Right forelimb (tissue), 1 donor: ENCODE measurements around the gene CTBP1.

ENCODE experiments used
- DNase-seq: peaks from one replicate; pipeline ENCODE4 v3.0.0-alpha.2; 2018

Gene CTBP1

DNA sequence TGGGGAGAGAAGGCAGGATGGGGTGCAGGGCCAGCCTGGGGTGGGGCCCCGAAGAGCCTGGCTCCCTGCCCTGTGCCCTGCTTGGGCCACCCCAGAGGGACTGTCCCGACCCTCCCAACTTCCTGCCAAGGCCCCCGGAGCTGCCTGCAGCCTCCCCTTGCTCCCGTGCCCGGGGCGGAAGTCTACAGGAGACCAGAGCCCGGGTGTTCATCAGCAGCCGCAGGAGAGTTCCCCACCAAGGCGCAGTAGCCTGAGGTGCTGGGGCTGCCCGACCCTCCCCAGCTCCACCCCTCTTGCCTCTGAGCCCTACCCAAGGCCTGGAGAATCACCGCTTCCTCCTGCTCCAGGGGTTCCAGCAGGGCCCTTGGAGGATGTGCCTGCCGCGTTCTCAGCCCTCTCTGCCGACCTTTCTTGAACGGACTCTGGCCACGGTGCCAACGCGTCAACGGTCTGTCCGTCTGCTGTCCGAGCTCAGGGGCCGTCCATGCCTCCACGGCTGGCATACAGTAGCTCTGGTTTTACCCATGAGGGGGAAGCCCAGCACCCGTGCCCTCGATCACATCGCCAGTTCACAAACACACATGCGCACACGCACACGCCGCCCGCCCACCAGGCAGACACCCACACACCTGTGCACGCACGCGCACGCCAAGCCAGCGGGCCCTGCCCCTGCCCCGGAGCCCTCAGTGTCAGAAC, 40.5 kb downstream of the CTBP1 start:
- peak; percentile 55 for DNase-seq

DNA sequence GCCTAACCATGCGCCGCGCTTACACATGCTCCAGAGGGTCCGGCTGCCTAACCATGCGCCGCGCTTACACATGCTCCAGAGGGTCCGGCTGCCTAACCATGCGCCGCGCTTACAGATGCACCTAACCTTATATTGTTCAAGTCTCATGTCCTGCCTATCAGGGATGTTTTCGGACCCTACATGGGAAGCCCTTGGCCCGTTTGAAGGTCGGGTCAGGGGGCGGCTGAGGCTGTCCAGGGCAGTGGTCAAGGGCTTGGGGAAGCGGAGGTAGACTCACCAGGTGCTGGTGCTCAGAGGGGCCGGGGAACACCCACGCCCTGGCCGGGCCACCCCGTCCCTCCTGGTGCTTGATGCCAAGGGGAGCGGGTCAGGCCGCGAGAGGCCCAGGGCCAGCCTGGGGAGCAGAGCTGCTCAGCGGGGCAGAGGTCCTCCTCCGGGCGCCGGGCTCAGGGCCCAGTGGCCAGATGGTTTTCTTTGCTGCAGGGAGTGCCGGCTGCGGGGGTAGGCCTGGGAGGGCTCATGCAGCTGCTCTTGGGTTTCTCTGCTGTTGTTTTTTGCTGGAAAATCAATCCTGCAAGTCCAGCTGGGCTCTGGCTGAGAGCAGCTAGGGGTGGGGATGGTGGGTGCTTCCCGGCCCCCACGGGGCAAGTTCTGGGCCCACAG, 41.2 kb downstream of the CTBP1 start:
- peak; percentile 82 for DNase-seq

DNA sequence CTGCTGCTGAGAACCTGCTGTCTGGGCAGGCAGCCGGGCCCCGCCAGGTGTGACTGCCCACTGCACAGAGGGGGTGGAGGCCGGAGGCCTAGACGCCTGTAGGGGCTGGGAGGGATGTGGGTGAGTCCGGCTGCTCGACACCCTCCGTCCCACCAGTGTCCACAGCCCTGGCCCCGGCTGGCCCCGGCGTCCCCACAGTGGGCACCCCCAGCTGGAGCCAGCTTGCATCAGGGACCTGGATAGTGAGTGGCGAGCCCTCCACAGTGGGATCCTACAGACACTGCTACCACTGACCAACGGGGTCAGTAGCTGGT, 41.8 kb downstream of the CTBP1 start:
- DNase-seq: peak; percentile 30

DNA sequence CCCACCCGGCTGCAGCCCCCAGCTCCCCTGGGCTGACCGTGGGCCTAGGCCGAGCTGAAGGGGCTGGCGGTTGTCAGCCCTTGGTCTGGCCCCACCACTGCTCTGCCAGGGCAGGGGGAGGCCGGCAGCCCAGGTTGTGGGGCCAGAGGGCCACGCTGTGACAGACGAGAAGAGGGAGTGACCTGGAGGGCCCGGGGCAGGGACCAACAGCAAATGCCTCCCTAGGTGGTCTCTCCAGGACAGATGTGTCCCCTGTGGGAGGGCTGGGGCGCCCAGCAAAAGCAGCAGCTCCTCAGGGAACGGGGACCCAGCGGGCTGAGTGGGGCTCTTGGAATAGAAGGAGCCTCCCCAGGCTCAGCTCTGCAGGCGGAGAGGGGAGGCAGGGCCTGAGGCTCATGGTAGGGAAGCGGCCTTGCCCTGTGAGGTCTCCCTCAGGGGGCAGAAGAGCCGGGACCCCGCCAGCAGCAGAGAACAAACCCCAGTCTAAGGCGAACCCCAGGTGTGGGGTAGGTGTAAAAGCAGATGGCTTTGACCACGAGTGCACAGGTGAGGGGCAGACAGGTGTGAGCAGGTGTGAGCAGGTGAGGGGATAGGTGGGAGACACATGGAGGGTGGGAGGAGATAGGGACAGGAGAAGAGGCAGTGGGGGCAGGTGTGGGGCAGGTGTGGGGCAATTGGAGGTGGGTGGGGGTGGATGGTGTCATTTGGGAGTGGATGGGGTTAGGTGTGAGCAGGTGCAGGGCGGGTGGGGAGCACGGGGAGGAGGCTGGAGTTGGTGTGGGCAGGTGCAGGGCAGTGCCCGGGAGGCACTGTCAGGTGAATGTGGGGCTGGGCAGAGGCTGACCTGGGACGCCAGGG, 42.4 kb downstream of the CTBP1 start:
- DNase-seq: peak; percentile 40

DNA sequence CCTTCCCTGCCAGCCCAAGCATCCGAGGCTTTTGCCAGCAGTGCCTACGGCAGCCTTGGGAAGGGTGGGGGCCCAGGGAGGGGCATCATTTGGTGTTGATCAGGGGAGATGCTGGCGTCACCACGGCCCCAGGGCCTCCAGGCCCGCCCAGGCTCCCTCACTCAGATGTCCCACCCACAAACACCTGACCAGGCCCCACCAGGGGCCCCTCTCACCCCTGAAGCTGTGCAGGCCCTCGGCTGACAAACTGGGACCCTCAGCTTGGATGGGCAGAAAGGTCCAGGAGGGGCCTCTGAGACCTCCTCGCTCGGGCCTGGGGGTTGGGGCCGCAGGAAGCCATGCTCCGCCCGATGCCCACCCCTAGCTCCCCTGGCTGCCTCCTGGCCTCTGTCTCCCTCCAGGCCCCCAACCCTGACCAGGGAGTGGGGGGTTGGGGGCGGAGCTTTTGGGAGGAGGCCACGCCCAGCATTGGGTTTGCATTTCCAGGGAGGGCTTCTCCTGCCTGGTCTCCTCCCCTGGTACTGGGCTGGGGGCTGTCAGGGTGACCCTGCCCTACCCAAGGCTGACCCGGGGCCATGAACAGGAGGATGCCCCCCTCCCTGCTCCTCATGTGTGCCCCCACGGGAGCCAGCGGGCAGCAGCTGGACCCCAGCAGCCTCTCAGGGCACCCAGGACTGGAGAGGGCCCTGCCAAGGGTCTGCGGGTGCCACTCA, 43.2 kb downstream of the CTBP1 start:
- peak; percentile 41 for DNase-seq

DNA sequence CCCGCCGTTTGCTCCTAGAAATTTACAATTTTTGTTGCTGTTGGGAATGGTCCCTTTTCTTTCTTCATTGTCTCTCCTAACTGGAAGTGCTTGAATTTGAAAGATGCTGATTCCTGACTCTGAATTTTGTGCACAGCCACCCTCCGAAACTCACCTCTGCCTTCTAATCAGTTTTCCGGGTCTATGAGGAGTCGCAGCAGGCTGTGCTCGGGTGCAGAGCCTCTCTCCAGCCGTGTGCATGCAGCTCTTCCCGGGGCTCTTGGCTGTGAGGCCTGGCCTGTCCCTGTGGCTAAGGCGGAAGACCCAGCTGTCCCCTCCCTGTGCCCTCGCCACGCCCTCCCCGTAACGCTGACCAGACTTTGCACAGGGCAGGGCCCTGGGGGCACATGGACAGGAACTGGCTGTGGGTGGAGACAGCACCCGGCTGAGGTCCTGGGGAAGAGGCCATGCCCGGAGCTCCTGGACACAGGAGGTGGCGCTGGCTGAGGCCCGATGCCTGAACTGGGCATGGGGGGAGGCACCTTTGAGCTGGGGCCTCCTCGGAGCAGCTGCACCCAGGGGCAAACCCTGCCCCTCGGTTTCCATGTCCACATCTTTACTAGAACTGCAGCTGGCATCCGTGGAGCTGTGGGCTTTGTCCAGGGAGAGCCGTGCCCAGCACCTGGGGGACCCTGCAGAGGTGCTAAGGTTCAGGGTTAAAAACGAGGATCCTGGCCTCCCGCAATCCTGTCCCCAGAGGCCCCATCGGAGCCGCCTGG, 43.9 kb downstream of the CTBP1 start:
- DNase-seq: no peak

DNA sequence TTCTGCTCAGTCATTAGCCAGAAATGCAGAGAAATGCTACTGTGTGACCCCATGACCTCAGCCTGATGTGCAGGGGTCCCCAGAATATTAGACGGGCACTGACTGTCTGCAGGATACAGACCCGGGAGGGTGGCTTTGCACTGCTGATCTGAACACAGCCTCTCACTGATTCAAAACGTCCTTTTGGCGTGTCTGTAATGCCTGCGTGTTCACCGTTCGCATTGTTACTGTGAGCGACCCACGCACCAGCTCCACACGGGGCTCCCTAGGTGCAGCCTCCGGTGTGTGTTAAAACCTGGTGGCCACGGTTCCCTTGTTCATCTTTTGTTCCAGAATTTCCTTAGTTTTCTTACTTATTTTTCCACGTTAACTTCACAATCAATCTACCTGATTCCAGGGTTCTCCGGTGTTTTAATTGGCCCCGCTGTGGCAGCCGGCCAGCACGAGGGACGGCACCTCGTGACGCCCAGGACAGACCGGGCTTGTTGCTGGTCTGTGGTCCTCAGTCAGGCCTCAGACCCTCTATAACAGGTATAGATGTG, 44.6 kb downstream of the CTBP1 start:
- DNase-seq: no peak

DNA sequence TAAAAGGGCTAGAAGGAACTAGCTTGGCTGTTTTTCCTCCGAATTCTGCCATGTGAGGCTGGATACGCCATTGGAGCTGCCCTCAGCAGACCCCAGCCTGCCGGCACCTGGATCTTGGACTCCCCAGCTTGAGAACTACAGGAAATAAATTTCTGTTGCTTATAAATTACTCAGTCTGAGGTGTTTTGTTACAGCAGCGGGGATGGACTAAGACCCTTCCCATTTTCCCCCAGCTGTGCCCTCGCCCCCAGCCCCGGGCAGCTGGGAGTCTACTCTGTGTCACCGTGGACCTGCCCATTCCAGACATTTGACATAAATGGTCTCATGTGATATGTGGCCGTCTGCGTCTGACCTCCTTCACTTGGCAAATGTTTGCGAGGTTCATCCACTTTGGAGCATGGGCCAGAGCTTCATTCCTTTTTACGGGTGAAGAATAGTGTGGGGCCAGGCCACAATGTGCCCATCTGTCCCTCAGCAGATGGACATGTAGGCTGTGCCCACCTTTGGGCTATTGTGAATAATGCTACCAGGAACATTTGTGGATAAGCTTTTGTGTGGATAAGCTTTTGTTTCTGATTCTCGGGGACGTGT, 45.8 kb downstream of the CTBP1 start:
- DNase-seq: no peak

DNA sequence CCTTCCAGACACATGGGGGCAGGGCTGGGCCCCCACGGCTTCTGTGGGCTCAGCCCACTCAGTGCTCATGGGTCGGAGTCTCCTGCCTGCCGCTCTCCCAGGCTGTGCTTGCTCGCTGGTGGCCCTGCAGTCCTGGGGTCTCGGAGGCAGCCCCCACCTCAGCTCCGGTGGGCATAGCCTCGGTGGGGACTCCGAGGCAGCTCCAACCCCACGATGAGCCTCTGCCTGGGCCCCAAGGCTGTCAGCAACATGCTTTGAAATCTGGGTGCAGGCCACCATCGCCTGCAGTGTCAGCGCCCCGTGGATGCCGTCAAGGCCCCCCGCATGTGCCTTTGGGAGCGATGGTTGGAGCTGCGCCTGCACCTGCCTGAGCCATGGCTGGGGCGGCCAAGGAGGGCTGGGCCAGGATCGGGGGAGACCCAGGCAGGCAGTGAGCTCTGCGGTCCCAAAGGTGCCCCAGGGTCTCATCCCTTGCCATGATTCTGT, 46.4 kb downstream of the CTBP1 start:
- no peak for DNase-seq

DNA sequence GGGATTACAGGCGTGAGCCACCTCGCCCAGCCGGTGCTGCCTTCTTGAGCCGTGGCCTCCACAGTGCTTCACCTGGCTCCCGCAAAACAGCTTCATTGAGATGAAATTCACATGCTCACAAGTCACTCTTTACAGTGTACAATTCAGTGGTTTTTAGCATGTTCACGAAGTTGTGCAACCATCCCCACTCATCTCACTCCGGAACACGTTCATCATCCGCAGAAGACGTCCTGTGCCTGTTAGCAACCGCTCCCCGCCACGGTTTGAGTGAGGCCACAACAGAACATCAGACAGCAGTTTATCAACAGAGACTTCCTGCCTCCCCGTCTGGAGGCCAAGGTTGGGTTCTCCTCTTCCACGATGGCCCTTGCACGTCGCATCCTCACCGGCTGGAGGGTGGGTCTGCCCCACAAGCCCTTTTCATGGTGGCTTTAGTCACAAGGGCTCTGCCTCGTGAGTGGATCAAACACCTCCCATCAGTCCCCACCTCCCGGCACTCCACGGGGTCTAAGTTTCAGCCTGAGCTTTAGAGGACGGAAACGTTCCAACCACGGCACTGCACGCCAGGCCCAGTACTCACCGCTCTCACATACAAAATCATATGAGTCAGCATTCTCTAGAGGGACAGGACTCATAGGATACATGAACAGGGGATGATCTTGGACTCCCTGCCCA, 46.9 kb downstream of the CTBP1 start:
- DNase-seq: no peak

DNA sequence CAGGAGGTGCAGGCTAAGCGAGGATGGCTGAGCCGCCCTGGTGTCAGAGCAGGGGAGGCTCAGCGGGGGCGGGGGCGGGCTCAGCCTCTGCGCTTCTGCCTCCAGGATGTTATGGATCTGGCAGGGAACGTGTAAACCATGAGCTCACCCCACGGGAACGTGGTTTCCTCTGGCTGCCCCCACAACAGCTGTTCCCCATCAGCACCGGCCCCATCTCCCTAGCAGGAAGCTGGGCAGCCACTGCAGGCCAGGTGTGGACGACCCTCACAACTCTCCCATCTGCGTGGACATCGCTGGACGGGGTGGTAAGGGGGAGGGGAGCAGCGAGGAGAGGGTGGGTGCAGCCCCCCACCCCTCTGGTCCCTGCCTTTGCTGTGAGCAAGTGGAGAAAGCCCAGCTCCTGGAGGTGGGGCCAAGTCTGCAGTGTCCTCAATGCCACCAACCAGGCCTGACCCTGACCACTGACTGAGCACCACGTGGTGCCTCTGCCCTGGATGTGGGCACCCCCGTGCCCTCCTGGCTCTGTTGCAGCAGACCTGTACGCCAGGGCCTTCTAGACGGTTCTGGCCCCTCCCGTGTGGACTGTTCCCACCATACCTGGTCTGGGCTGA, 48.4 kb downstream of the CTBP1 start:
- peak; percentile 87 for DNase-seq

DNA sequence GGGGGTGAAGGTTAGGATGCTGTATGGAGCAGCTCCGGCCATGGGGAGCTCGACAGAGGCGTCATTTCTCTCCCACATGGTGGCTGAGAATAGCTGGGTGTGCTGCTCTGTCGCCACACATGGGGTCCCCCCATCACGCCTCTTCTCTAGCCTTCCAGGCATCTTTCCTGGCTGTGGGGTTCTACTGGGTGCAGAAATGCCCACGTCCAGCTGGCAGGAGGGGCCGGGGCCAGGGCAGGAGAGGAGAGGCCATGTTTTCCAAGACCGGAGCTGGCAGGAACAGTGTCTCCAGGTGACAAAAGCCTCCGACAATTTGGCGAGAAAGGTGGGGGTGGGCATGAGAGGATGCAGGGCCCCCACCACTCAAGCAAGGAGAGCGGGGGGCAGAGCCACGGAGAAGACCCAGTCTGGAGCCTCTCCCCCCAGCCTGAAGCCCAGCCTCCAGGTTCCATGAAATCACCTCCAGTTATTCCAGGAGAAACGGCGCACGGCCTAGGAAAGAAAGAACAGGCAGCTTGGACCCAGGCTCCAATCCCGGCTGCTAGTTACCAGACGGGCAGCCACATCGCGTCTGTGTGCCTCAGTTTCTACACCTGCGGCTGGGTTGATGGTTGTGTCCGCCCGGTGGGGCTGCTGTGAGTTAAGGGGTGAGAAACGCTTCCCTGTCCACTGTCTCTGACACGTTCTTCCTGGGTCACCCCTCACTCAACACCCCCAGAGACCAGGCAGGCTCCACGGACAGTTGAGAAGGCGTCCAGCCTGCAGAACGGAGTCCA, 49.2 kb downstream of the CTBP1 start:
- no peak for DNase-seq

DNA sequence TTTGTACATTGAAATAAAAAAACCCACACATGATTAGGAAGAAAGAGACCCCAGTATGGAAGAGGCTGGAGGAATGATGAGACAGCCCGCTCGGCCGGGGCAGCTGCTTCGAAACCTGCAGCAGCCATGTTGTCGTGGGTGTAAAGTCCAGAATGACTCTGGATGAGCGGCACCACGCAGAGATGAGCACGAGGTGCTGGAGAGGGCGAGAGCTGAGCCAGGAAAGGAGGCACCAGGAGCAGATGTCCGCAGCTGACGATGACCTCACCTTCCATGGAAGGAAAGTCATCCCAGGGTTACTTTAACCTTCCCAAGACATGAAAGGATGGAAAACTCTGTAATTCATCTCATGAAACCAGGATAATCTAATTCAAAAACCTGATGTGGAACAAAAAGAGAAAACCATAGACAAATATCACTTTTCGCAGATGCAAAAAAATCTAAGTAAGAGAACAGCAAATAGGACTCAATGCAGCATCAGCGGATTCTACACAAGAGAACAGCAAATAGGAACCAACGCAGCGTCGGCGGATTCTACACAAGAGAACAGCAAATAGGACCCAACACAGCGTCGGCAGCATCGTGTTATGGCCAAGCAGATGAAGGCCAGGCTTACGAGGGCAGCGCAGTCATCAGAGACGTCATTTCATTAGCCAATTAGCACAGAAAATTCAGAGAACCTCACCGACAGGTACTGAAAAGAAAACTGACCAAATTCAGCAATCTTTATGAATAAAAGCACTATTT, 50.7 kb downstream of the CTBP1 start:
- no peak for DNase-seq

DNA sequence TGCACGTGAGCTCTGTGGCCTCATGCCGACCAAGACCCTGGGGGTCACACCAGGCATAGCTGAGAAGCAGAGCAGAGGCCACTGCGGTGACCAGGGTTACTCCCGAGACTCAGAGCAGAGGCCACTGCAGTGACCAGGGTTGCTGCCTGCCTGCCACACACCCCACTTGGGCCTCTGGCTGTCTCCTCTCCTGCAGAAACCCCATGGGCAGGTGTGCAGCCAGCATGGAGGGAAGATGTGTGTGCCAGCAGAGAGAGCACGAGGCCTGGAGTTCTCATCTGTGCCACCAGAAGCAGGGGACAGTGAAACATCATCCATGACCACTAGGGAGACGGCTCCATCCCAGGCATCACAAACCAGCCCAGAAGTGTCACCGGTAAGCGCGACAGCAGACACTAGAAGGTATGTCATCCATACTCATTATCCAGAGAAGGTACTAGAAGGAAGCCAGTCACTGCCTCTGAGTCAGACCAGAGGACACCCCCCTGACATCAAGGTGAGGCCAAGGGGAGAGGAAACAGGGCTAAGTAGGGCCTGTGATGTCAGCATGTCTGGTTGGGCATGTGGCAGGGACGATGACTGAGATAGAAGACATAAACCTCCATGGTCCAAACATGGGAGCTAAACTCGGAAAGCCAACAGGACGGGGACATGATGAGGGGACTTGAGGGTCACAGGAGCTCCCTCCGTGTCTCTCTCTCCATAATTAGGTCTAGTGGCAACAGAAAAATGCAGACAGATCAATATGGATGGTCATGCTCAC, 52.3 kb downstream of the CTBP1 start:
- DNase-seq: no peak

DNA sequence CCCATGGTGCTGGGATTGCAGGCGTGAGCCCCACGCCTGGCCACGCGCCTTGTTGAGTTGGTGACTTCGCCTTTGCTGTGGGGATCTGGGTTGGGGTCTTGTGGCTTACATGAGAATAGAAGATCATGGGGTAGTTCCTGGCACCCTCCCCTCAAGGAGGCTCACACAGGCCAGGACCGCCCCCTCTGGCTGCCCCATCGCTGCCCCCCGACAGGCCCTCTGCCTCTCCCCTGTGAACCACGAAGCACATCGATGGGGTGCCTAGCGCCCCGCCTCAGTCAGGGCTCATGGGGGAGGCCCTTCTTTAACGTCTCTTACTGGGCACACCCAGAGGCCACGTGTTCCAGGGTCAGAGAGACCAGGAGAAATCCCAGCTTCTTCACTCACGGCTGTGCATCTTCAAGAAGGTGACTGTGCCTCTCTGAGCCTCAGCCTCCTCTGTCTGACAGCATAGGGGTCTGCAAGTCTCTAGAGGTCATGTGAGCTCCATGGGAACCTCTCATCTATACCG, 53.0 kb downstream of the CTBP1 start:
- no peak for DNase-seq

DNA sequence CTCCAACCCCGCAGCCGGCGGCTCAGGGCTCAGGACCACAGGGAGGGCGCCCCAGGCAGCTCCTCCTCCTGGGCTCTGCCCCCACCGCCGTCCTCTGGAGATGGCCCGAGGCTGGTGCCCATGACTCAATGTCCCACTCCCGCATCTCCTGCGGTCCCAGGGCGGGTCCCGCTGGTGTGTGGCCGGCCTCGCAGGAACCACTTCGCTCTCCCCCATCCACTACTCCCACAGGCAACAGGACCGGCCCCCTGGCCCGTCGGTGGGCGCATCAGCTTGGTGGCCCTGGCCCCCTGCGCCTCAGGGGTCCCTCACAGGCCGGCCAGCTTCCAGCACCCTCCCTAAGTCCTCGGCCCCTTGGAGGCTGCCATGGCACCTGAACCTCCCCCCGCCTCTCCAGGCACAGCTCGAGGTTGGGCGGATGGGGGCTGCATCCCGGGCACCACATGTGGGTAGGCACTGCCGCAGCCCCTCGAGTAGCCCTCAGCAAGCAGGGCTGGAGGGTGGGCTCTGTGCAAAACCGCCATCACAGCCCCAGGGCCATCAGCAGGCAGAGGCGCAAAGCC, 53.7 kb downstream of the CTBP1 start:
- no peak for DNase-seq

DNA sequence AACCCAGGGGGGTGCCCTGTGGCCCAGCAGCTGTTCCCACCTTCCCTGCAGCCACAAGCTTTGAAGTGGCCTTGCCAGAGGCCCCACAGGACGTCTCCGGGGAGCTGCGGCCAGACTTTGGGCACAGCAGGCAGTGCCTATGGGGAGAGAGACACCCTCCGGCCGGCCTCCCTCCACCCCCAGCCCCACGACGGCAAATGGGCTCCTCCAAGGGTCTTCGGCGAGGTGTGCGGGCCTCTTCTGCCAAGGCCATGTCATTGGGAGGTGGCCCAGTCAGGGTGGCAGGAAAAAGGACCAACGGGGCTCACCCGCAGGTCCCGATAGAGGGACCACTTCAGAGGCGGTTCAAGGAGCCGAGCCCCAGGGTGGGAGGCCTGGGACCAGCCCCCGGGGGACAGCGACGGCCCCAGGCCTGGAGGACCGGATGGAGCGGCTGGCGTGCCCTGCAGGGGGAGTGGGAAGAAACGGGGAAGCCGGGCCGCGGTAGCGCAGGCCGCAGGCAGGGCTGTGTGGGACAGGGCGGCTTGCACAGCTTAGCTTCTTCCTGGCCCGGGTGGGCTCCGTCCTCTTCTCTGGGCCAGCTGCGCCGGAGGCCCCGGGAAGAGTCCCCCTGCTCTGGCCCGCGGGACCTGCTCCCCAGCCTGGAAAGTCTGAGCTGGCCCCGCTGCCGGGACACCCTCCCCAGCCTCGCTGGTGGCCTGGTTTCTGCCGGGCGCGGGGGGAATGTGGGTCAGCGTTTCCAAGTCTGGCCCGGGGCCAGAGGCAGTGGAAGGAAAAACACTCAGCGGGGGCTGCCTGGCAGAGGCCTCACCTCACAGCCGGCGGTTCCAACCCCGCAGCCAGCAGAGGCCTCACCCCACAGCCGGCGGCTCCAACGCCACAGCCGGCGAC, 54.7 kb downstream of the CTBP1 start:
- no peak for DNase-seq
